GM19397 (cell line): ENCODE measurements around the gene WTAP.

Experiments used
- ATAC-seq: cut with Tn5 transposase; IDR thresholded peaks from one replicate; pipeline ENCODE4 v1.9.1; 2021; ENCODE audit warnings: mild to moderate bottlenecking, moderate library complexity; ENCODE audit not compliant: unreplicated experiment

The WTAP gene

DNA sequence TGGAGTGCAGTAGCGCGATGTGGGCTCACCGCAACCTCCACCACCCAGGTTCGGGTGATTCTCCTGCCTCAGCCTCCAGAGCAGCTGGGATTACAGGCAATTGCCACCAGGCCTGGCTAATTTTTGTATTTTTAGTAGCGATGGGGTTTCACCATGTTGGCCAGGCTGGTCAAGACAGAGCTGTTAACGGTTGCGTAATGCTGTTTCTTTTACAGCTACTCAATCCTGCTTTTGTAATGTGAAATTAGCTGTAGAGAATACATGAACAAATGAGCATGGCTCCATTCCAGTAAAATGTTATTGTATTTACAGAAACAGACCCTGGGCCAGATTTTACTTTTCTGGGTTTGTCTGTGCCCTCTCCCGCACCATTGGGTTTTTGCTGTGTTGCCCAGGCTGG lies 74.6 kb downstream of the WTAP start:
- no peak for ATAC-seq

DNA sequence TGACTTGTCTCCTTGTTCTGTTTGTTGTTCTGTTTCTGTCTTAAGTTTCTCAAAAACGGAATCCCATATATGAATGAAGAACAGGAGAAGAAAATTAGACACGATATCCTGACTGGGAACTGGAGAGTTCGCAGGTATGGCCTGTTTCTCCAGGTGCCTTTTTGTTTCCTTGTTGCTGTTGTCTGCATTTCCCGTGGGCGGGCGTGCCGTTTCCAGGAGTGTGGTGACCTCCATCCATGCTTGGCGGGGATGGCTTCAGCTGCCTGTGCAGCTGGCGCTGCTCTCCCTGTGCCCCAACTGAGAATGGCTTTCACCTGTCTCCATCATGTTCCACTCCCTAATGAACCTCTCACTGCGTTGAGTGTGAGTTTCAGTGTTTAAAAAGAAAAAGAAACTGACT lies 77.2 kb downstream of the WTAP start:
- no peak for ATAC-seq

DNA sequence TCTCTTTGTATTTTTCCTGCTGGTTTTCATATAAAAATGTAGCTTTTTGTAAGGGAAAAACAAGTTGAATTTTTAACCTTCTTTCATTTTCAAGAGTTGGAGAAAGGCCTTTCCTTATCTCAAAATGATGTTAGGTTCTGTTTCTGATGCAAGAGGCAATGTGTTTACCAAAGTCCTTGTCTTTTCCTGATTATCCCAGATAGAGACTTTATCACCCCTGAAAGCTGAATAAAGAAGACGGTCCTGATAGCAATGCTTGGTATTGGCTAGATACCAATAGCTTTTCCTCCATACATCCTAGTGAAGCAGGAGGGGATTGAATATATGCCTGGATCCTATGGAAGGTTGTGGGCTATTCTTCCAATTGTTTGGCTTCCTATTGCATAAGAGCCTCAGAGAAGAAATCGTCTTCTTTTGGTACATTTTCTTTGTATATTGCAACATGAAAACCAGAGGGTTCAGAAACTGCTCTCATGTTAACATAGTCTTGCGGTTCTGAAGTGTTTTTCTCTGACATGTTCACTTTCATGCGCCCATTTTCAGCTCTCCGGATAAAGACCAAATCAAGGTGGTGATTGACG lies 78.2 kb downstream of the WTAP start:
- ATAC-seq, result no peak
